Esophagus squamous epithelium (tissue), 4 donors: ENCODE measurements around the gene PKD1.

Experiments used
- POLR2A ChIP-seq, 4 donors: fragments of 450-650 bp; IDR thresholded peaks; one replicate each; pipeline ENCODE4 v1.6.1; 2017; ENCODE audit warnings: antibody characterized with exemption in 4 of 4, mild to moderate bottlenecking in 4 of 4, moderate library complexity in 3 of 4
- TF ChIP-seq, protein P1 (sequence below), 6 experiments: fragments of 450-650 bp in 4 of 6; fragments of 200-600 bp in 2 of 6; sonication (generic) in 2 of 6; IDR thresholded peaks; one replicate each; pipeline ENCODE4 v1.5.1; 2016 to 2019; ENCODE audit warnings: antibody characterized with exemption in 6 of 6, mild to moderate bottlenecking in 4 of 6, moderate library complexity in 4 of 6

- TF ChIP-seq, protein P1, sequence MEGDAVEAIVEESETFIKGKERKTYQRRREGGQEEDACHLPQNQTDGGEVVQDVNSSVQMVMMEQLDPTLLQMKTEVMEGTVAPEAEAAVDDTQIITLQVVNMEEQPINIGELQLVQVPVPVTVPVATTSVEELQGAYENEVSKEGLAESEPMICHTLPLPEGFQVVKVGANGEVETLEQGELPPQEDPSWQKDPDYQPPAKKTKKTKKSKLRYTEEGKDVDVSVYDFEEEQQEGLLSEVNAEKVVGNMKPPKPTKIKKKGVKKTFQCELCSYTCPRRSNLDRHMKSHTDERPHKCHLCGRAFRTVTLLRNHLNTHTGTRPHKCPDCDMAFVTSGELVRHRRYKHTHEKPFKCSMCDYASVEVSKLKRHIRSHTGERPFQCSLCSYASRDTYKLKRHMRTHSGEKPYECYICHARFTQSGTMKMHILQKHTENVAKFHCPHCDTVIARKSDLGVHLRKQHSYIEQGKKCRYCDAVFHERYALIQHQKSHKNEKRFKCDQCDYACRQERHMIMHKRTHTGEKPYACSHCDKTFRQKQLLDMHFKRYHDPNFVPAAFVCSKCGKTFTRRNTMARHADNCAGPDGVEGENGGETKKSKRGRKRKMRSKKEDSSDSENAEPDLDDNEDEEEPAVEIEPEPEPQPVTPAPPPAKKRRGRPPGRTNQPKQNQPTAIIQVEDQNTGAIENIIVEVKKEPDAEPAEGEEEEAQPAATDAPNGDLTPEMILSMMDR (IDR thresholded peaks at IDR 0.05) = no peak
- TF ChIP-seq POLR2A (IDR thresholded peaks at IDR 0.05) = no peak
These were observed 81.0 kb downstream of the PKD1 start for GRCh38 chr16:2054543-2055245.
